Panc1 (cell line): ENCODE results near the gene TAGLN2. TPM values are rescaled to one million over a fixed set of nuclear protein-coding genes. Genes with fewer than 3 reads are reported as not detected.

Experiments used
- ATAC-seq: fragments of 200-7000 bp; cut with Tn5 transposase; 2 replicates; pipeline ENCODE4 v1.9.1; 2020; ENCODE audit warnings: mild to moderate bottlenecking, moderate library complexity
- BruUV-seq: library from RNA; stranded (reverse); fragments of 400-500 nt; replicated peaks from 2 replicates; lab custom pipeline; 2021; lab: Mats Ljungman, UMichigan
- CTCF ChIA-PET: fragments of 300-600 bp; sonication (Branson Sonifier 250); formaldehyde crosslinking; loops from one replicate; lab custom pipeline; 2022; ENCODE audit warnings: antibody characterized with exemption; lab: Charles Lee
- POLR2A ChIA-PET: fragments of 300-600 bp; sonication (Branson Sonifier 250); formaldehyde crosslinking; loops from one replicate; lab custom pipeline; 2022; ENCODE audit warnings: antibody characterized with exemption; lab: Charles Lee
- DNase-seq: peaks from one replicate; pipeline ENCODE4 v3.0.0-alpha.2; 2010; ENCODE audit warnings: low read depth, low spot score
- H3K27ac ChIP-seq: 2 replicates; pipeline ENCODE4 v1.5.1; 2011; ENCODE audit warnings: mild to moderate bottlenecking, low read length, inconsistent platforms
- H3K27me3 ChIP-seq: fragments of 200-500 bp; sonication (Bioruptor generic); 2 replicates; pipeline ENCODE4 v1.6.0; 2014; ENCODE audit warnings: low read length, inconsistent platforms; ENCODE audit not compliant: control insufficient read depth, insufficient read depth
- H3K36me3 ChIP-seq: fragments of 200-500 bp; sonication (Bioruptor generic); 2 replicates; pipeline ENCODE4 v1.5.1; 2014; ENCODE audit warnings: inconsistent platforms, mild to moderate bottlenecking, low read length, moderate library complexity; ENCODE audit not compliant: control insufficient read depth, insufficient read depth
- H3K4me1 ChIP-seq: 2 replicates; pipeline ENCODE4 v1.5.1; 2011; ENCODE audit warnings: inconsistent platforms, mild to moderate bottlenecking, low read length, moderate library complexity; ENCODE audit not compliant: control insufficient read depth, insufficient read depth
- H3K4me3 ChIP-seq, 2 experiments: 2 replicates each; pipeline ENCODE4 v1.5.1; 2011 to 2012; ENCODE audit warnings: low read depth in 2 of 2, low read length in 2 of 2, mild to moderate bottlenecking in 2 of 2, inconsistent platforms in 1 of 2, moderate library complexity in 1 of 2
- H3K9me3 ChIP-seq: fragments of 200-500 bp; sonication (Bioruptor generic); 2 replicates; pipeline ENCODE4 v1.5.1; 2014; ENCODE audit warnings: low read depth, mild to moderate bottlenecking, inconsistent platforms, low read length, moderate library complexity; ENCODE audit not compliant: control insufficient read depth, insufficient read depth
- CTCF ChIP-seq: fragments of 450-650 bp; IDR thresholded peaks from 2 replicates; pipeline ENCODE4 v1.5.1; 2017; ENCODE audit warnings: mild to moderate bottlenecking
- POLR2AphosphoS5 ChIP-seq: IDR thresholded peaks from 2 replicates; pipeline ENCODE4 v1.6.1; 2012; ENCODE audit warnings: mild to moderate bottlenecking, low read depth, low read length, moderate library complexity
- REST ChIP-seq, 2 experiments: IDR thresholded peaks; 2 replicates each; pipeline ENCODE4 v1.6.1; 2011 to 2012; ENCODE audit warnings: low read depth in 2 of 2, control low read depth in 1 of 2, low read length in 1 of 2, mild to moderate bottlenecking in 1 of 2, moderate library complexity in 1 of 2; ENCODE audit not compliant: insufficient read depth in 1 of 2
- SIN3A ChIP-seq: IDR thresholded peaks from 2 replicates; pipeline ENCODE4 v1.6.1; 2012; ENCODE audit warnings: low read depth, mild to moderate bottlenecking, low read length, moderate library complexity, borderline replicate concordance; ENCODE audit not compliant: insufficient read depth
- TCF7L2 ChIP-seq: IDR thresholded peaks from 2 replicates; pipeline ENCODE4 v1.6.1; 2011; ENCODE audit warnings: mild to moderate bottlenecking, low read depth, low read length, inconsistent platforms
- in situ Hi-C: cut with HindIII; loops from 2 replicates; pipeline ENCODE4 v1.10.0; 2016; ENCODE audit warnings: low sequenced_read_pairs, low pct_unique_long_range_greater_than_20kb
- intact Hi-C: fragments of 100-400 bp; cut with micrococcal nuclease; formaldehyde crosslinking; loops from one replicate; pipeline ENCODE4 v1.10.0; 2022; ENCODE audit not compliant: unreplicated experiment
- total RNA-seq: library from RNA; stranded (reverse); gene quantifications from one replicate; pipeline ENCODE4 v1.2.1, GENCODE V29; 2021; ENCODE audit not compliant: unreplicated experiment

Gene TAGLN2
- total RNA-seq, 1 experiment from 2014 or later = 474 TPM

GRCh38 chr1:159938905-159939677 is 13.8 kb upstream of the TAGLN2 start:
- TF ChIP-seq SIN3A (no peak), POLR2AphosphoS5 (no peak), TCF7L2 (no peak), REST (IDR thresholded peaks at IDR 0.05; ENCODE audit: insufficient read depth in 1 of 2, low read depth in 2 of 2, low read length in 1 of 2) (no peak), CTCF (no peak)
- no peaks in the 10 kb centered on the region for H3K36me3 ChIP-seq
- ChIA-PET CTCF (interaction anchor here (0.5 to 2.3 kb wide), 2 partner anchors 68 to 517 kb away, joined by 4 to 14 read pairs; no protein-coding TSS in a partner anchor), POLR2A (no interaction called here)
- H3K27me3 ChIP-seq = no peaks in the 10 kb centered on the region
- no TSS peak for BruUV-seq
- in situ Hi-C loops = no loop called here
- no peak for DNase-seq
- H3K4me1 ChIP-seq = peaks cover 17% of the 10 kb centered on the region
- no peak overlapping the region for H3K27ac ChIP-seq
- ATAC-seq = no peak
- H3K9me3 ChIP-seq = no peaks in the 10 kb centered on the region
- intact Hi-C loops = no loop called here
- no peak overlapping the region for H3K4me3 ChIP-seq

- CTCF ChIA-PET = interaction anchor here (0.5 to 2.3 kb wide), 3 partner anchors 66 to 516 kb away, joined by 4 to 14 read pairs (median 5); no protein-coding TSS in a partner anchor
- no peak for ATAC-seq
- DNase-seq = no peak
- TF ChIP-seq TCF7L2 (no peak), SIN3A (no peak), REST (IDR thresholded peaks at IDR 0.05; ENCODE audit: insufficient read depth in 1 of 2, low read depth in 2 of 2, low read length in 1 of 2) (no peak), POLR2AphosphoS5 (no peak), CTCF (no peak)
- Histone ChIP-seq H3K27ac (no peak overlapping the region), H3K27me3 (no peaks in the 10 kb centered on the region), H3K4me1 (peaks cover 17% of the 10 kb centered on the region), H3K36me3 (no peaks in the 10 kb centered on the region), H3K9me3 (no peaks in the 10 kb centered on the region), H3K4me3 (no peak overlapping the region)
- in situ Hi-C loops = no loop called here
- POLR2A ChIA-PET = no interaction called here
- intact Hi-C loops = no loop called here
- BruUV-seq = no TSS peak
Observed at GRCh38 chr1:159938211-159938852, 13.0 kb upstream of the TAGLN2 start.
